H54 (cell line): ENCODE measurements around the gene RCAN2.
"Not testable (repeated sequence)": the region's sequence is repeated elsewhere in the genome, so short reads cannot be mapped to it uniquely, and the experiment has no call there.

ENCODE experiments used
- DNase-seq: peaks from one replicate; pipeline ENCODE4 v3.0.0; 2011; ENCODE audit warnings: low spot score, mixed read lengths; ENCODE audit not compliant: insufficient read length
- FAIRE-seq: peaks from 3 replicates; lab custom pipeline; 2011; peaks lifted over from hg19 to GRCh38; lab: Jason Lieb, UNC
- POLR2A ChIP-seq: IDR thresholded peaks from 2 replicates; pipeline ENCODE4 v1.6.1; 2011; ENCODE audit warnings: low read depth, mild to moderate bottlenecking, low read length

The RCAN2 gene

GRCh38 chr6:46333481-46333880 lies 157.8 kb downstream of the RCAN2 start:
- DNase-seq: no peak
- FAIRE-seq: no peak
- TF ChIP-seq POLR2A: no peak

DNA sequence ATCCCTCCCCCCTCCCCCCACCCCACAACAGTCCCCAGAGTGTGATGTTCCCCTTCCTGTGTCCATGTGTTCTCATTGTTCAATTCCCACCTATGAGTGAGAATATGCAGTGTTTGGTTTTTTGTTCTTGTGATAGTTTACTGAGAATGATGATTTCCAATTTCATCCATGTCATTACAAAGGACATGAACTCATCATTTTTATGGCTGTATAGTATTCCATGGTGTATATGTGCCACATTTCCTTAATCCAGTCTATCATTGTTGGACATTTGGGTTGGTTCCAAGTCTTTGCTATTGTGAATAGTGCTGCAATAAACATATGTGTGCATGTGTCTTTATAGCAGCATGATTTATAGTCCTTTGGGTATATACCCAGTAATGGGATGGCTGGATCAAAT lies 158.8 kb downstream of the RCAN2 start:
- DNase-seq, FAIRE-seq: not testable (repeated sequence)

DNA sequence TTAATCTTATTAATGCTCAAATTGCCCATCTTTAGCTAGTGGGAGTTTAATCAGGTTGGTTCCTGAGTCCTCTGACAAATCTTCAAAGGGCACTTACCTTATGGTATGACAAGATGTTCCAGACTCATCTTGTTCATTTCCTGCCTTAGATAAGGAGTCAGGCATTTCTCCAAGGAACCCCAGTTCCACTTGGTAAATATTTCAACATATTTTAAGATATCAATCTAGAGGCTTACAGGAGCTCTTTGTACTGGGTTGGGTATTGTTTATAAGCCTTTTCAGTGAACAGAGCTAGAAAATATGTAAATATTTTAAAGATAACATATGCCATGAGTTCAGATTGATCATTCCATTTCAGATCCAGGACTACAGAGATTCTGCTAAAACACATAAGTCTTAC lies 159.8 kb downstream of the RCAN2 start:
- no peak for FAIRE-seq
- TF ChIP-seq POLR2A: no peak
- no peak for DNase-seq

- no peak for TF ChIP-seq POLR2A
- FAIRE-seq (no peak), DNase-seq (no peak)
Observed at GRCh38 chr6:46329568-46329967, 161.7 kb downstream of the RCAN2 start.

DNA sequence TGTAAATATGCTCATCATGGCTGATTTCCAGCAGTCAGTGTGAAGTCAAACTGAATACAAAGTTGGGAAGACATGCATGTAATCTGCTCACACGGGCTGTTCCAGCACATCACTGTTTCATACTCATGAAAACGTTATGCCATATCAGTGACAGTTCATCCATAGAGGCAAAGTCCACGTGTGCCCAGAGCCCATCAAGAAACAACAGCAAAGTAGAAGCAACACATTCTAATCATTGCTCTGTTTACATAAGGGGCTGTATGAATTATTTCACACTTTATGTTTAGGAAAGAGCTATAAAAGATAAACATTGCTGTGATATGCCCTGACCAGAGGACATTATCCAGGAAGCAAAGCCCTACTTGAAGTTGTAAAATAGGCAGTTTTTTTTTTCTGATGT lies 163.5 kb downstream of the RCAN2 start:
- DNase-seq (no peak), FAIRE-seq (no peak)
- TF ChIP-seq POLR2A: no peak

- no peak for TF ChIP-seq POLR2A
- DNase-seq (no peak), FAIRE-seq (peak; percentile 6)
Observed at GRCh38 chr6:46325561-46326530, 165.4 kb downstream of the RCAN2 start.

DNA sequence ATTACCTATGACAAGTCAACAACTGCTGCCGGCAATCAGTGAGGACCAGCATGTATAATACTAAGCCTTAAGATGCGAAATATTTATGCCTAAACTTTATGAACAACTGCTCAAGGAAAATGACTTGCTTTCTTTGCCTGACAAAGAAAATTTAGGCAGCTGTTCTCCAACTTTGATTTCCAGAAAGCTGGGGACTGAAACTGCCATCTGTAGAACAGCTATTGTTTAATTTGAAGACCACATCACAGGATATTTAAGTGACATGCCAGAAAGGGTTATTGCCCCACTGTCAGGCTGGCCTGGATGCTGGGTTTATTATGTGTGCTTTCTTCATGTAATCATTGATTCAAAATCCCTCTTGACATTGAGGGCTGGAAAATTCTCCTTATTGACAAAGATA lies 166.5 kb downstream of the RCAN2 start:
- no peak for TF ChIP-seq POLR2A
- DNase-seq (no peak), FAIRE-seq (no peak)

- DNase-seq: no peak
- no peak for FAIRE-seq
- no peak for TF ChIP-seq POLR2A
Observed at GRCh38 chr6:46323966-46324622, 167.2 kb downstream of the RCAN2 start.

GRCh38 chr6:46323312-46323965 lies 167.8 kb downstream of the RCAN2 start:
- no peak for DNase-seq
- no peak for FAIRE-seq
- TF ChIP-seq POLR2A: no peak

DNA sequence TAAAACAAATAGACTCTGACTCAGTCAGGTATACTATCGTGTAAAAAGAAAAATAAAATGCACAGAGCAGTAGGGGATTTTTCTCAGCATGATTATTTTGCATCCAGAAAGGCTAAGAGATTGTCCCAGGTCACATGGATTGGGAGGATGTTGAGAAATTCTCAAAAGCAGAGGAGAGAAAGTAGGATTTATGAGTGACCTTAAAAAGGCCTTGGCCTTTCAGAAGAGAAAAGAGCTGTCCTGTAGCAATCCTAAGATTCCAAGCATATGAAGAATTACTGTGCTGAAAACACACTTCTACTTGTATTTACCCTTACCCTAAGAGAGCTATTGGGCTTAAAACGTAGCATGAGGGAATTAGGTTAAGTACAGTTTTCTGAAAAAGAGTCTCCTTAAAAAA lies 170.7 kb downstream of the RCAN2 start:
- no peak for TF ChIP-seq POLR2A
- no peak for DNase-seq
- FAIRE-seq: no peak

- TF ChIP-seq POLR2A: no peak
- FAIRE-seq (no peak), DNase-seq (no peak)
Observed at GRCh38 chr6:46315589-46315988, 175.7 kb downstream of the RCAN2 start.

GRCh38 chr6:46312654-46313053 lies 178.6 kb downstream of the RCAN2 start:
- no peak for DNase-seq
- no peak for TF ChIP-seq POLR2A
- FAIRE-seq: no peak

- FAIRE-seq: no peak
- no peak for DNase-seq
- TF ChIP-seq POLR2A: no peak
Observed at GRCh38 chr6:46310196-46310595, 181.1 kb downstream of the RCAN2 start.

GRCh38 chr6:46306431-46306830 lies 184.8 kb downstream of the RCAN2 start:
- TF ChIP-seq POLR2A: no peak
- FAIRE-seq: no peak
- no peak for DNase-seq

DNA sequence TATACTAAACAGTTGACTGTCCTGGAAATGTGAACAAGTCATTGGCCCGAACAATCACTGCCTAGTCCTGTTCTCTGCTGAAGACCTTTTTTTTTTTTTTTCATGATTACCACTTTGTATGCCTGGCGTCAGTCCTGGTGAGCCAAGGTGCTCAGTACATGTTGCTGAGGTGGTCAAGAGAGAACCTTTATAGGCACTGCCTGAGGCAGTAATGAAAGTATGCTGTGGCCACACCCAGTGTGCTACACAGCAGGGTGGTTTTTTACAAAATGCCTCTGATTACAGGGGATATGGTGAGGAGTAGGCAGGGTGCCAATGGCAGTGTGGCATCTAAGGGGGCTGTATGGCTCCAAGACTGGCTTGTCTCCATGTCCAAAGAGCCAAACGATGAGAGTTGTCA lies 185.4 kb downstream of the RCAN2 start:
- TF ChIP-seq POLR2A: no peak
- DNase-seq (no peak), FAIRE-seq (no peak)
